AG10803 (cell line): ENCODE results near the gene KCNB1.

Source experiments
- DNase-seq: peaks from one replicate; pipeline ENCODE4 v3.0.0; 2010; ENCODE audit warnings: low read depth
- H3K4me3 ChIP-seq: 2 replicates; pipeline ENCODE4 v1.5.1; 2011; ENCODE audit warnings: mild to moderate bottlenecking, low read length, control low read depth
- TF ChIP-seq, protein P1 (sequence below): conservative IDR thresholded peaks from 2 replicates; pipeline ENCODE4 v1.5.1; 2011; ENCODE audit warnings: mild to moderate bottlenecking, low read length, control low read depth, inconsistent platforms

KCNB1 gene

GRCh38 chr20:49482621-49483017, at the start of gene KCNB1:
Gene KCNB1, minus strand, starts transcription at chr20:49482668. Its CDS starts 188 bp downstream, at chr20:49482480.
- TF ChIP-seq, protein P1, sequence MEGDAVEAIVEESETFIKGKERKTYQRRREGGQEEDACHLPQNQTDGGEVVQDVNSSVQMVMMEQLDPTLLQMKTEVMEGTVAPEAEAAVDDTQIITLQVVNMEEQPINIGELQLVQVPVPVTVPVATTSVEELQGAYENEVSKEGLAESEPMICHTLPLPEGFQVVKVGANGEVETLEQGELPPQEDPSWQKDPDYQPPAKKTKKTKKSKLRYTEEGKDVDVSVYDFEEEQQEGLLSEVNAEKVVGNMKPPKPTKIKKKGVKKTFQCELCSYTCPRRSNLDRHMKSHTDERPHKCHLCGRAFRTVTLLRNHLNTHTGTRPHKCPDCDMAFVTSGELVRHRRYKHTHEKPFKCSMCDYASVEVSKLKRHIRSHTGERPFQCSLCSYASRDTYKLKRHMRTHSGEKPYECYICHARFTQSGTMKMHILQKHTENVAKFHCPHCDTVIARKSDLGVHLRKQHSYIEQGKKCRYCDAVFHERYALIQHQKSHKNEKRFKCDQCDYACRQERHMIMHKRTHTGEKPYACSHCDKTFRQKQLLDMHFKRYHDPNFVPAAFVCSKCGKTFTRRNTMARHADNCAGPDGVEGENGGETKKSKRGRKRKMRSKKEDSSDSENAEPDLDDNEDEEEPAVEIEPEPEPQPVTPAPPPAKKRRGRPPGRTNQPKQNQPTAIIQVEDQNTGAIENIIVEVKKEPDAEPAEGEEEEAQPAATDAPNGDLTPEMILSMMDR: no peak
- peak within 1 kb of the TSS; percentile 38 for H3K4me3 ChIP-seq
- peak; percentile 40 for DNase-seq

- DNase-seq: no peak
- no peak overlapping the region for H3K4me3 ChIP-seq
- TF ChIP-seq, protein P1: no peak
Measured at GRCh38 chr20:49529470-49529869, 47.0 kb upstream of the KCNB1 start.

GRCh38 chr20:49526568-49526967, 44.1 kb upstream of the KCNB1 start:
- TF ChIP-seq, protein P1: no peak
- no peak for DNase-seq
- no peak overlapping the region for H3K4me3 ChIP-seq

- DNase-seq: no peak
- TF ChIP-seq, protein P1: no peak
- H3K4me3 ChIP-seq: no peak overlapping the region
Measured at GRCh38 chr20:49526056-49526455, 43.6 kb upstream of the KCNB1 start.

DNA sequence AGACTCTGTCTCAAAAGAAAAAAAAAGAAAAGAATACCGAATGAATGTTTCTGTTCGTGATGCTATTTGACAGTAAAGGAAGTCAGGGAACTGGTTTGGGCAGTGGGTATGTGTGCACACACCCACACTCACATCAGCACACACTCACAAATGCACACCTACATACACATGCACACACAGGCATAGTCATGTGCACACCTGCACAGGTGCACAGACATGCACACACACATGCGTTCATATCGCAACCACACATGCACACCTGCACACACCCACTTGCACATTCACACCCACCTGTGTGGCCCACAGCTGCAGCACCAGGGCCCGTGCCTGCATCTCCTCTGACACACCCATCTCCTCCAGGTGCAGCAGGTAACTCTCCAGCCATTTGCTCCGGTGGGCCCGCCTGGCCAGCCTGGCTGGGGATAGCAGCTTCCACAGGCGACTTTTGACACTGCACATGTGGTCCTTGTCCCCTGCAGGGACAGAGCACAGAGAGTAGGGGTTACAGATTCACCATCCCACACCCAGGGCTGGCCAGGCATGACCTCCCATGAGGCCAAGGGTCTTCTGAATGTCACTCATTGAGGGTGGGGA, 41.4 kb upstream of the KCNB1 start:
- no peak overlapping the region for H3K4me3 ChIP-seq
- TF ChIP-seq, protein P1: no peak
- DNase-seq: no peak

DNA sequence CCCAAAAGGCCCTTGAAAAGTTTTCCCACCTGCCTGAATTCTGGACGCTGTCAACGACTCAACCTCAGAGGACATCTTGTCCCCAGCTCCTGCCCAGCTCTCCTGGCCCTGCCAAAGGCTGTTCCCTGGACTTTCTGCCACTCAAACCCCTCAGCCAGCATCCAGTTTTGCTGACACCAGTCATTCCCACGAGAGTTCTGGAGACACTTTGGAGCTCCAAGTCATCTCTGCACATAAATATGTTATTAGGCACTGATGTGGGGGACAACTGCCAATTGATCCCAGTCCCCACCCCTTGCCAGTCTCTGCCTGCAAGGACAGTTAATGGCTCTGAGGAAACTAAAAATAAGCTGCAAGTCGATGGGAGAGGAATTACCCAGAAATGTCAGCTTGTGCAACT, 38.9 kb upstream of the KCNB1 start:
- TF ChIP-seq, protein P1: no peak
- DNase-seq: no peak

GRCh38 chr20:49519777-49520359, 37.4 kb upstream of the KCNB1 start:
- TF ChIP-seq, protein P1: no peak
- H3K4me3 ChIP-seq: no peak overlapping the region
- no peak for DNase-seq

More for the DNA sequence above, 38.9 kb upstream of the KCNB1 start:
- H3K4me3 ChIP-seq: no peak overlapping the region
